Fibroblast of skin of back (primary cell): ENCODE results near the gene LRRC57.

ENCODE experiments used
- DNase-seq: peaks from one replicate; pipeline ENCODE4 v3.0.0-alpha.2; 2013

LRRC57 gene

GRCh38 chr15:42490671-42491538 lies 57.7 kb downstream of the LRRC57 start, which contains the start of gene ZNF106:
ZNF106 (minus strand) TSS chr15:42491141; CDS start chr15:42472289, 18,852 bp downstream.
- DNase-seq = peak; percentile 92

- no peak for DNase-seq
These were observed 58.3 kb downstream of the LRRC57 start for GRCh38 chr15:42490291-42490670.
